HG02571 (cell line): ENCODE data around the gene RAD51B.
"Not testable (repeated sequence)": the region's sequence is repeated elsewhere in the genome, so short reads cannot be mapped to it uniquely, and the experiment has no call there.

ENCODE experiments used
- ATAC-seq: cut with Tn5 transposase; IDR thresholded peaks from one replicate; pipeline ENCODE4 v1.9.1; 2021; ENCODE audit warnings: mild to moderate bottlenecking, moderate library complexity; ENCODE audit not compliant: unreplicated experiment

RAD51B gene

GRCh38 chr14:67942080-67942710 is 122.6 kb downstream of the RAD51B start:
- ATAC-seq: no peak

GRCh38 chr14:67943947-67944346 is 124.4 kb downstream of the RAD51B start:
- no peak for ATAC-seq

- ATAC-seq: no peak
Observed at GRCh38 chr14:67944605-67945004, 125.0 kb downstream of the RAD51B start.

GRCh38 chr14:67949771-67950170 is 130.2 kb downstream of the RAD51B start:
- ATAC-seq: no peak

GRCh38 chr14:67950386-67950785 is 130.8 kb downstream of the RAD51B start:
- no peak for ATAC-seq

GRCh38 chr14:67951529-67952135 is 132.1 kb downstream of the RAD51B start:
- ATAC-seq: no peak

- no peak for ATAC-seq
Observed at GRCh38 chr14:67952381-67952780, 132.8 kb downstream of the RAD51B start.

- no peak for ATAC-seq
Observed at GRCh38 chr14:67952786-67953185, 133.2 kb downstream of the RAD51B start.

GRCh38 chr14:67955261-67955660 is 135.7 kb downstream of the RAD51B start:
- ATAC-seq: no peak

- ATAC-seq: no peak
Observed at GRCh38 chr14:67957946-67958345, 138.4 kb downstream of the RAD51B start.

GRCh38 chr14:67961676-67962075 is 142.1 kb downstream of the RAD51B start:
- ATAC-seq: no peak

GRCh38 chr14:67962215-67962644 is 142.7 kb downstream of the RAD51B start:
- ATAC-seq: no peak

- no peak for ATAC-seq
Observed at GRCh38 chr14:67963545-67963944, 144.0 kb downstream of the RAD51B start.

- no peak for ATAC-seq
Observed at GRCh38 chr14:67963960-67964812, 144.6 kb downstream of the RAD51B start.

- ATAC-seq: no peak
Observed at GRCh38 chr14:67965696-67966095, 146.1 kb downstream of the RAD51B start.

GRCh38 chr14:67967206-67967605 is 147.6 kb downstream of the RAD51B start:
- ATAC-seq: no peak

GRCh38 chr14:67967970-67968369 is 148.4 kb downstream of the RAD51B start:
- not testable (repeated sequence) for ATAC-seq

- no peak for ATAC-seq
Observed at GRCh38 chr14:67970923-67971322, 151.3 kb downstream of the RAD51B start.

GRCh38 chr14:67971627-67972625 is 152.3 kb downstream of the RAD51B start:
- ATAC-seq: no peak

GRCh38 chr14:67973436-67973835 is 153.9 kb downstream of the RAD51B start:
- ATAC-seq: no peak

GRCh38 chr14:67975470-67975869 is 155.9 kb downstream of the RAD51B start:
- ATAC-seq: no peak
